A549 (cell line): ENCODE measurements around the gene GATB. TPM values are rescaled to one million over a fixed set of nuclear protein-coding genes. Genes with fewer than 3 reads are reported as not detected.

Experiments used
- ATAC-seq, 2 experiments: fragments of 200-7000 bp in 1 of 2; fragments of >200 bp in 1 of 2; cut with Nextera tagmentation in 1 of 2; cut with Tn5 transposase in 1 of 2; 3 replicates each; pipeline versions ENCODE4 v1.8.0 to v1.9.1; 2018 to 2020; ENCODE audit warnings: mild to moderate bottlenecking in 1 of 2, moderate library complexity in 1 of 2
- CTCF ChIA-PET: fragments of 300-600 bp; sonication (Branson Sonifier 250); formaldehyde crosslinking; extraction: SDS; loops from one replicate; lab custom pipeline; 2021; ENCODE audit warnings: antibody characterized with exemption, inconsistent platforms; lab: Yijun Ruan, JAX
- POLR2A ChIA-PET: fragments of 350-600 bp; formaldehyde crosslinking; extraction: SDS; loops from one replicate; lab custom pipeline; 2021; ENCODE audit warnings: antibody characterized with exemption, inconsistent platforms; lab: Yijun Ruan, JAX
- DNase-seq, 2 experiments: peaks; one replicate each; pipeline versions ENCODE4 v3.0.0 to v3.0.0-alpha.2; 2011 to 2016; ENCODE audit warnings: low read depth in 1 of 2, low spot score in 1 of 2
- FAIRE-seq: peaks from 2 replicates; lab custom pipeline; 2011; peaks lifted over from hg19 to GRCh38; lab: Jason Lieb, UNC
- H3K27ac ChIP-seq, 2 experiments: fragments of >200 bp; sonication (Bioruptor Twin); formaldehyde crosslinking; 3 replicates each; pipeline ENCODE4 v1.5.1; 2016 to 2017
- H3K4me1 ChIP-seq: fragments of >200 bp; sonication (Bioruptor Twin); formaldehyde crosslinking; 3 replicates; pipeline ENCODE4 v1.6.1; 2016
- H3K4me2 ChIP-seq: fragments of >200 bp; sonication (Bioruptor Twin); formaldehyde crosslinking; 3 replicates; pipeline ENCODE4 v1.6.1; 2016
- H3K4me3 ChIP-seq: fragments of >200 bp; sonication (Bioruptor Twin); formaldehyde crosslinking; 3 replicates; pipeline ENCODE4 v1.5.1; 2016
- H3K9me3 ChIP-seq: fragments of >200 bp; sonication (Bioruptor Twin); formaldehyde crosslinking; 3 replicates; pipeline ENCODE4 v1.6.1; 2016
- FOSL2 ChIP-seq, 2 experiments: fragments of 450-650 bp in 1 of 2; fragments of >200 bp in 1 of 2; sonication (Bioruptor Twin) in 1 of 2; formaldehyde crosslinking; IDR thresholded peaks; 2 replicates each; pipeline versions ENCODE4 v1.5.0 to v1.6.1; 2016 to 2020; ENCODE audit warnings: mild to moderate bottlenecking in 1 of 2, moderate library complexity in 1 of 2
- HDAC2 ChIP-seq: fragments of 200-600 bp; sonication (generic); IDR thresholded peaks from 2 replicates; pipeline ENCODE4 v1.6.1; 2016
- HOXA7 ChIP-seq: fragments of 250-450 bp; sonication (Bioruptor Pico); IDR thresholded peaks from 2 replicates; pipeline ENCODE4 v1.5.0; 2020; ENCODE audit warnings: mild to moderate bottlenecking, moderate library complexity
- JUN ChIP-seq, 2 experiments: fragments of >200 bp; sonication (Bioruptor Twin); formaldehyde crosslinking; IDR thresholded peaks; 2 replicates in 1 of 2; 3 replicates in 1 of 2; pipeline ENCODE4 v1.6.1; 2016 to 2017
- KDM5A ChIP-seq: fragments of 200-600 bp; sonication (generic); IDR thresholded peaks from 2 replicates; pipeline ENCODE4 v1.6.1; 2016; ENCODE audit warnings: antibody characterized with exemption, mild to moderate bottlenecking
- PHF8 ChIP-seq: fragments of 200-600 bp; sonication (generic); IDR thresholded peaks from 2 replicates; pipeline ENCODE4 v1.6.1; 2016; ENCODE audit warnings: low read depth, mild to moderate bottlenecking, antibody characterized with exemption, moderate library complexity, borderline replicate concordance
- RARB ChIP-seq: fragments of 250-450 bp; sonication (Bioruptor Pico); IDR thresholded peaks from 2 replicates; pipeline ENCODE4 v1.8.0; 2021; ENCODE audit warnings: mild to moderate bottlenecking, moderate library complexity
- RNF2 ChIP-seq: fragments of 200-600 bp; sonication (generic); IDR thresholded peaks from 2 replicates; pipeline ENCODE4 v1.6.1; 2016; ENCODE audit warnings: low read depth, mild to moderate bottlenecking, antibody characterized with exemption, moderate library complexity, borderline replicate concordance
- SMC3 ChIP-seq: fragments of >200 bp; sonication (Bioruptor Twin); formaldehyde crosslinking; IDR thresholded peaks from 3 replicates; pipeline ENCODE4 v1.6.1; 2018; ENCODE audit warnings: inconsistent platforms
- ZNF302 ChIP-seq: fragments of 250-450 bp; sonication (Bioruptor Pico); IDR thresholded peaks from 2 replicates; pipeline ENCODE4 v1.9.0; 2021; ENCODE audit warnings: inconsistent platforms, mild to moderate bottlenecking, moderate library complexity
- WGBS: methylation state at CpG from one replicate; pipeline ENCODE4 v1.1.6; 2017; ENCODE audit errors: missing lambda C conversion rate; 5-methylcytosine and 5-hydroxymethylcytosine counted together
- polyA minus RNA-seq: library from RNA; depleted of rRNA, polyadenylated mRNA; stranded (reverse); fragments of >200 nt; gene quantifications from 2 replicates; pipeline ENCODE4 v1.2.3, GENCODE V29; 2011; rRNA and poly(A)+ RNA removed
- polyA plus RNA-seq, 4 experiments: library from polyadenylated mRNA; depleted of rRNA in 3 of 4; stranded (reverse); fragments of >200 nt; fragmentation: RNase III in 1 of 4; extraction: RNeasy Plus Mini Kit Qiagen cat#74134 plus additional on column Dnase treatment in 1 of 4; gene quantifications; 2 replicates in 3 of 4; 3 replicates in 1 of 4; pipeline ENCODE4 v1.2.3, GENCODE V29; 2011 to 2017
- TF ChIP-seq, protein P1 (sequence below): fragments of 450-650 bp; IDR thresholded peaks from 2 replicates; pipeline ENCODE4 v1.6.1; 2014; ENCODE audit warnings: antibody characterized with exemption
- TF ChIP-seq, protein P2 (sequence below): fragments of 200-600 bp; sonication (generic); IDR thresholded peaks from 2 replicates; pipeline ENCODE4 v1.6.1; 2016; ENCODE audit warnings: antibody characterized with exemption, mild to moderate bottlenecking, moderate library complexity
- TF ChIP-seq, protein P3 (sequence below): fragments of >200 bp; sonication (Bioruptor Twin); formaldehyde crosslinking; IDR thresholded peaks from 3 replicates; pipeline ENCODE4 v1.5.1; 2016
- TF ChIP-seq, protein P4 (sequence below): fragments of 250-450 bp; sonication (Bioruptor Pico); IDR thresholded peaks from 2 replicates; pipeline ENCODE4 v1.5.0; 2021; ENCODE audit warnings: mild to moderate bottlenecking, moderate library complexity, borderline replicate concordance
- TF ChIP-seq, protein P5 (sequence below): fragments of >200 bp; sonication (Bioruptor Twin); formaldehyde crosslinking; IDR thresholded peaks from 3 replicates; pipeline ENCODE4 v1.6.1; 2016
- TF ChIP-seq, protein P6 (sequence below): IDR thresholded peaks from 2 replicates; pipeline ENCODE4 v1.6.1; 2012

GATB gene, protein sequence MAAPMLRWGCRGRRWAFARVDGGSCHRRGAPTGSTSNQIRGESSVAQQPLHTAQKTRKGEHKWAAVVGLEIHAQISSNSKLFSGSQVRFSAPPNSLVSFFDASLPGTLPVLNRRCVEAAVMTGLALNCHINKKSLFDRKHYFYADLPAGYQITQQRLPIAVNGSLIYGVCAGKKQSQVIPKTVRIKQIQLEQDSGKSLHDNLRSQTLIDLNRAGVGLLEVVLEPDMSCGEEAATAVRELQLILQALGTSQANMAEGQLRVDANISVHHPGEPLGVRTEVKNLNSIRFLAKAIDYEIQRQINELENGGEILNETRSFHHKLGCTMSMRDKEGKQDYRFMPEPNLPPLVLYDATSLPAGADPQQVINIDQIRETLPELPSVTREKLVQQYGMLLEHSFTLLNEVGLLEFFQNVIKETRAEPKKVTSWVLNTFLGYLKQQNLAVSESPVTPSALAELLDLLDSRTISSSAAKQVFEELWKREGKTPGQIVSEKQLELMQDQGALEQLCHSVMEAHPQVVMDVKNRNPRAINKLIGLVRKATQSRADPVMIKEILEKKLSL
- 17.6 and 17.8 TPM in 2 replicates for polyA plus RNA-seq (2011; rRNA removed)
- polyA plus RNA-seq (2012; cell fraction: cytosol; rRNA removed) = 10.8 and 10.9 TPM in 2 replicates
- polyA plus RNA-seq (2012; cell fraction: nucleus; rRNA removed) = 8.6 and 11.0 TPM in 2 replicates
- polyA plus RNA-seq (2017; fragmentation: RNase III; extraction: RNeasy Plus Mini Kit Qiagen cat#74134 plus additional on column Dnase treatment) = 12.0 to 12.2 TPM (median 12.1 TPM) in 3 replicates
- polyA minus RNA-seq = 13.2 and 14.1 TPM in 2 replicates

DNA sequence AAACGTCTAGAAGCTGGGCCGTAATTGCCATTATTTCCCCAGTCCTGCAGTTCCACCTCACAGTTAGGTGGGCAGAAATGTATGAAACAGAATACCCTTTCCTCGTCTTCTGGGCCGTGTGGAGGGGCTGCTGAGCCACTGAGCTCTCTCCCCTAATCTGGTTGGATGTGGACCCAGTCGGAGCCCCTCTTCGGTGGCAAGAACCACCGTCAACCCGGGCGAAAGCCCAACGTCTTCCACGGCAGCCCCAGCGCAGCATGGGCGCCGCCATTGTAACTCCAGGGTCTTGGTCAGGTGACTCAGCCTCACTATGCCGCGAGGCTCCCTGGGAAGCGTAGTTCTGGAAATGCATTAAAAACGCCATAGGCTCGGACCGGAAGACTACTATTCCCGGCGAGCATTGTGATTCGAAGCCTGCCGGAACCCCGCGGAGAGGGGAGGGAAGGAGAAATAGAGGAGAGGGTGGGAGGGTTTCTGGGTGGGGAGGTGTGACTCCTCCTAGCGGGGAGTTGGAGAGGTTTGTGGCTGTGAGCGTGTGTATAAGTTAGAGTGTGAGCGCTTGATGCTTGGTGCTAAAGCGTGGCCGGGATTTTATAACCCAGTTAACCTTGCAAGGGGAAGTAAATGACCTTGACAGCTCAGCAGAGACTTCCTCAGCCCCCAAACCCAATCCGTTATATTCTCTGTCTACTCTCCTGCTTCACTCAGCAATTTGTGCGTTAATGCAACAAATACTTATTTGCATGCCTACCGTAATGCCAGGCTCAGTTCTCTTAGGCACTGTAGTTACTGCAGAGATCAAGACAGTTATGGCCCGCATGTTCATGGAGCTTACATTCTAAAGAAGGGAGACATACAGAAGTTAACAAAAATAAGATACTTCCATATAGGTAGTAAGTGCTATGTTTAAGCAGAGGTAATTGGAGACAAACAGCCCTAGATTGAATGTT lies at the start of gene GATB:
TSS of gene GATB (minus strand) at position 296 of the 950 bp plus-strand sequence. CDS start at position 271, 25 bp downstream.
- no peak for FAIRE-seq
- ChIA-PET POLR2A (no interaction called here), CTCF (interaction anchor here (0.6 to 1.6 kb wide), 2 partner anchors 17 to 642 kb away, joined by 3 to 4 read pairs; no protein-coding TSS in a partner anchor)
- Histone ChIP-seq H3K4me2 (peak within 1 kb of the TSS; percentile 91), H3K9me3 (no peaks in the 10 kb centered on the region), H3K27ac (peak within 1 kb of the TSS; percentile 72 to 86), H3K4me1 (peaks cover 3% of the 10 kb centered on the region; the same call in 1 of the 3 replicates), H3K4me3 (peak within 1 kb of the TSS; percentile 76)
- ATAC-seq = peak; percentile 100
- DNase-seq = peak; percentile 85 to 93
- TF ChIP-seq, protein P1, sequence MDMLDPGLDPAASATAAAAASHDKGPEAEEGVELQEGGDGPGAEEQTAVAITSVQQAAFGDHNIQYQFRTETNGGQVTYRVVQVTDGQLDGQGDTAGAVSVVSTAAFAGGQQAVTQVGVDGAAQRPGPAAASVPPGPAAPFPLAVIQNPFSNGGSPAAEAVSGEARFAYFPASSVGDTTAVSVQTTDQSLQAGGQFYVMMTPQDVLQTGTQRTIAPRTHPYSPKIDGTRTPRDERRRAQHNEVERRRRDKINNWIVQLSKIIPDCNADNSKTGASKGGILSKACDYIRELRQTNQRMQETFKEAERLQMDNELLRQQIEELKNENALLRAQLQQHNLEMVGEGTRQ = peak; percentile 81
- TF ChIP-seq ZNF302 (CRISPR knock-in tag) (no peak), KDM5A (peak; percentile 100), PHF8 (peak; percentile 93; the same call in 1 of the 2 replicates), HOXA7 (CRISPR knock-in tag) (no peak), RNF2 (no peak), FOSL2 (IDR thresholded peaks at IDR 0.05) (no peak), FOSL2 (CRISPR knock-in tag; IDR thresholded peaks at IDR 0.05) (0 out of 2 replicates have a peak, but pooled peaks have one; percentile 40), HDAC2 (peak; percentile 83), SMC3 (peak; percentile 30; the same call in 1 of the 3 replicates), JUN (IDR thresholded peaks at IDR 0.05) (peak; percentile 35 to 74; a peak in 4 of 5 replicates), RARB (no peak)
- TF ChIP-seq, protein P2, sequence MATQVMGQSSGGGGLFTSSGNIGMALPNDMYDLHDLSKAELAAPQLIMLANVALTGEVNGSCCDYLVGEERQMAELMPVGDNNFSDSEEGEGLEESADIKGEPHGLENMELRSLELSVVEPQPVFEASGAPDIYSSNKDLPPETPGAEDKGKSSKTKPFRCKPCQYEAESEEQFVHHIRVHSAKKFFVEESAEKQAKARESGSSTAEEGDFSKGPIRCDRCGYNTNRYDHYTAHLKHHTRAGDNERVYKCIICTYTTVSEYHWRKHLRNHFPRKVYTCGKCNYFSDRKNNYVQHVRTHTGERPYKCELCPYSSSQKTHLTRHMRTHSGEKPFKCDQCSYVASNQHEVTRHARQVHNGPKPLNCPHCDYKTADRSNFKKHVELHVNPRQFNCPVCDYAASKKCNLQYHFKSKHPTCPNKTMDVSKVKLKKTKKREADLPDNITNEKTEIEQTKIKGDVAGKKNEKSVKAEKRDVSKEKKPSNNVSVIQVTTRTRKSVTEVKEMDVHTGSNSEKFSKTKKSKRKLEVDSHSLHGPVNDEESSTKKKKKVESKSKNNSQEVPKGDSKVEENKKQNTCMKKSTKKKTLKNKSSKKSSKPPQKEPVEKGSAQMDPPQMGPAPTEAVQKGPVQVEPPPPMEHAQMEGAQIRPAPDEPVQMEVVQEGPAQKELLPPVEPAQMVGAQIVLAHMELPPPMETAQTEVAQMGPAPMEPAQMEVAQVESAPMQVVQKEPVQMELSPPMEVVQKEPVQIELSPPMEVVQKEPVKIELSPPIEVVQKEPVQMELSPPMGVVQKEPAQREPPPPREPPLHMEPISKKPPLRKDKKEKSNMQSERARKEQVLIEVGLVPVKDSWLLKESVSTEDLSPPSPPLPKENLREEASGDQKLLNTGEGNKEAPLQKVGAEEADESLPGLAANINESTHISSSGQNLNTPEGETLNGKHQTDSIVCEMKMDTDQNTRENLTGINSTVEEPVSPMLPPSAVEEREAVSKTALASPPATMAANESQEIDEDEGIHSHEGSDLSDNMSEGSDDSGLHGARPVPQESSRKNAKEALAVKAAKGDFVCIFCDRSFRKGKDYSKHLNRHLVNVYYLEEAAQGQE = no peak
- TF ChIP-seq, protein P3, sequence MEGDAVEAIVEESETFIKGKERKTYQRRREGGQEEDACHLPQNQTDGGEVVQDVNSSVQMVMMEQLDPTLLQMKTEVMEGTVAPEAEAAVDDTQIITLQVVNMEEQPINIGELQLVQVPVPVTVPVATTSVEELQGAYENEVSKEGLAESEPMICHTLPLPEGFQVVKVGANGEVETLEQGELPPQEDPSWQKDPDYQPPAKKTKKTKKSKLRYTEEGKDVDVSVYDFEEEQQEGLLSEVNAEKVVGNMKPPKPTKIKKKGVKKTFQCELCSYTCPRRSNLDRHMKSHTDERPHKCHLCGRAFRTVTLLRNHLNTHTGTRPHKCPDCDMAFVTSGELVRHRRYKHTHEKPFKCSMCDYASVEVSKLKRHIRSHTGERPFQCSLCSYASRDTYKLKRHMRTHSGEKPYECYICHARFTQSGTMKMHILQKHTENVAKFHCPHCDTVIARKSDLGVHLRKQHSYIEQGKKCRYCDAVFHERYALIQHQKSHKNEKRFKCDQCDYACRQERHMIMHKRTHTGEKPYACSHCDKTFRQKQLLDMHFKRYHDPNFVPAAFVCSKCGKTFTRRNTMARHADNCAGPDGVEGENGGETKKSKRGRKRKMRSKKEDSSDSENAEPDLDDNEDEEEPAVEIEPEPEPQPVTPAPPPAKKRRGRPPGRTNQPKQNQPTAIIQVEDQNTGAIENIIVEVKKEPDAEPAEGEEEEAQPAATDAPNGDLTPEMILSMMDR = peak; percentile 40
- TF ChIP-seq, protein P4, sequence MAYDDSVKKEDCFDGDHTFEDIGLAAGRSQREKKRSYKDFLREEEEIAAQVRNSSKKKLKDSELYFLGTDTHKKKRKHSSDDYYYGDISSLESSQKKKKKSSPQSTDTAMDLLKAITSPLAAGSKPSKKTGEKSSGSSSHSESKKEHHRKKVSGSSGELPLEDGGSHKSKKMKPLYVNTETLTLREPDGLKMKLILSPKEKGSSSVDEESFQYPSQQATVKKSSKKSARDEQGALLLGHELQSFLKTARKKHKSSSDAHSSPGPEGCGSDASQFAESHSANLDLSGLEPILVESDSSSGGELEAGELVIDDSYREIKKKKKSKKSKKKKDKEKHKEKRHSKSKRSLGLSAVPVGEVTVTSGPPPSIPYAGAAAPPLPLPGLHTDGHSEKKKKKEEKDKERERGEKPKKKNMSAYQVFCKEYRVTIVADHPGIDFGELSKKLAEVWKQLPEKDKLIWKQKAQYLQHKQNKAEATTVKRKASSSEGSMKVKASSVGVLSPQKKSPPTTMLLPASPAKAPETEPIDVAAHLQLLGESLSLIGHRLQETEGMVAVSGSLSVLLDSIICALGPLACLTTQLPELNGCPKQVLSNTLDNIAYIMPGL (CRISPR knock-in tag) = no peak
- TF ChIP-seq, protein P5, sequence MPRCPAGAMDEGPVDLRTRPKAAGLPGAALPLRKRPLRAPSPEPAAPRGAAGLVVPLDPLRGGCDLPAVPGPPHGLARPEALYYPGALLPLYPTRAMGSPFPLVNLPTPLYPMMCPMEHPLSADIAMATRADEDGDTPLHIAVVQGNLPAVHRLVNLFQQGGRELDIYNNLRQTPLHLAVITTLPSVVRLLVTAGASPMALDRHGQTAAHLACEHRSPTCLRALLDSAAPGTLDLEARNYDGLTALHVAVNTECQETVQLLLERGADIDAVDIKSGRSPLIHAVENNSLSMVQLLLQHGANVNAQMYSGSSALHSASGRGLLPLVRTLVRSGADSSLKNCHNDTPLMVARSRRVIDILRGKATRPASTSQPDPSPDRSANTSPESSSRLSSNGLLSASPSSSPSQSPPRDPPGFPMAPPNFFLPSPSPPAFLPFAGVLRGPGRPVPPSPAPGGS = peak; percentile 42; the same call in 1 of the 3 replicates
- TF ChIP-seq, protein P6, sequence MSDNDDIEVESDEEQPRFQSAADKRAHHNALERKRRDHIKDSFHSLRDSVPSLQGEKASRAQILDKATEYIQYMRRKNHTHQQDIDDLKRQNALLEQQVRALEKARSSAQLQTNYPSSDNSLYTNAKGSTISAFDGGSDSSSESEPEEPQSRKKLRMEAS = peak; percentile 69
- WGBS = 10% methylated on average over 11 of the region's 35 CpGs
